Cardiac septum (tissue), 1 donor: ENCODE measurements around the gene GNG7. TPM values are rescaled to one million over a fixed set of nuclear protein-coding genes. Genes with fewer than 3 reads are reported as not detected.

ENCODE experiments used
- DNase-seq: peaks from one replicate; pipeline ENCODE4 v3.0.0-alpha.2; 2020; ENCODE audit warnings: low spot score
- intact Hi-C: fragments of 100-400 bp; cut with DNase I; formaldehyde crosslinking; loops from one replicate; pipeline ENCODE4 v1.14.0; 2022
- total RNA-seq: library from RNA; stranded (reverse); fragmentation: NEBNext Ultra II Directional; extraction: Animal tissue kit (Norgen Biotek cat#: 25700); gene quantifications from one replicate; pipeline ENCODE4 v1.2.1, GENCODE V29; 2021
- donor health status: DM: no; HTN: no; CAD: no.

GNG7 gene
- total RNA-seq, 1 donor from 2014 or later: 30.9 TPM

- intact Hi-C loops: no loop called here
- no peak for DNase-seq
Observed at GRCh38 chr19:2728783-2729387, 26.4 kb upstream of the GNG7 start.

DNA sequence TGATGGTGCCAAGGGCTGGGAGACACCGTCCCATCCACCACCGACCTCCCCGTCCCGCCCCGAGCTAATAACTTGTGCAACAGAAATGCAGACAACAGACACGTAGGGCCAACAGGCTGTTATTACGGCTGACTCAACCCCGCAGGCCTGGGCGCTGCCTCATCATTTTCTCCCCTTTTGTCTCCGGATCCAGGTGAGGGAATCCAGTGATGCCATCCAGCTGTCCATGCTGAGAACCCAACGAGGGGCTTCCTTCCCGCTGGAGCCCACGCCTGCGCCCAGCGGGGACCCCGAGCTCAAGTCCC lies 25.1 kb upstream of the GNG7 start:
- intact Hi-C loops: no loop called here
- no peak for DNase-seq

DNA sequence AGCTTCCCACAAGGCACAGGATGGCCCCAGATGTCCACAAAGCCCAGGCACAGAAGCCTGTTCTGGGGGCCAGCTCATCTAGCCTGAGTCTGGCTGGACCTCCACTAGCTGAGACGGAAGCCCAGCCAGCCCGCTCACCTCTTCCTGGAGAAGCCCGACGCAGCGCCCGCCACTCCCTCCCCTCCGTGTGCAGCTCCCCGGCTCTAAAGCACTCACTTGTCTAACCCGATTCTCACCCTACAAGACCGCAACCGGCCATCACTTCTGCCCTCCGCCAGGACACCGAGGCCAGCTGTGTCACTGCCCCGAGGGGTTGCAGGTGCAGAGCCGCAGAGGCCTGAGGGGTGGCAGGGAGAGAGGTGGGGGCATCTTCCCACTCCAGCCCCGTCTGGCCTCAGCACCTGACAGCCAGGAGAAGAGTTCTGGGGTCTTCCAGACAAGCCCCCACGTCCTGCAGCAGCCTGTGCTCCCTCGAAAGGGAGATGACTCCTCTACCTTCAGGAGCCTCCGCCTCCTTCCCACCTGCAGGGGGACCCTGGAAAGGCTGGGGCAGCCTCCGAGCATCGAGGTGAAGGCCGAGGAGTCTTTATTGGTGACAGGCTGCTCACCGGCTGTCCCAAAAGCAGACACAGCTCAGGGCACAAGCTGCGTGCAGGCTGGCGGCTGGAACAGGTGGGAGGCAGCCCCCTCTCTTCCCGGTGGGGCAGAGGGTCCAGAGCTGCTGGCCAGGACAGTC lies 24.6 kb upstream of the GNG7 start:
- intact Hi-C loops: no loop called here
- no peak for DNase-seq

DNA sequence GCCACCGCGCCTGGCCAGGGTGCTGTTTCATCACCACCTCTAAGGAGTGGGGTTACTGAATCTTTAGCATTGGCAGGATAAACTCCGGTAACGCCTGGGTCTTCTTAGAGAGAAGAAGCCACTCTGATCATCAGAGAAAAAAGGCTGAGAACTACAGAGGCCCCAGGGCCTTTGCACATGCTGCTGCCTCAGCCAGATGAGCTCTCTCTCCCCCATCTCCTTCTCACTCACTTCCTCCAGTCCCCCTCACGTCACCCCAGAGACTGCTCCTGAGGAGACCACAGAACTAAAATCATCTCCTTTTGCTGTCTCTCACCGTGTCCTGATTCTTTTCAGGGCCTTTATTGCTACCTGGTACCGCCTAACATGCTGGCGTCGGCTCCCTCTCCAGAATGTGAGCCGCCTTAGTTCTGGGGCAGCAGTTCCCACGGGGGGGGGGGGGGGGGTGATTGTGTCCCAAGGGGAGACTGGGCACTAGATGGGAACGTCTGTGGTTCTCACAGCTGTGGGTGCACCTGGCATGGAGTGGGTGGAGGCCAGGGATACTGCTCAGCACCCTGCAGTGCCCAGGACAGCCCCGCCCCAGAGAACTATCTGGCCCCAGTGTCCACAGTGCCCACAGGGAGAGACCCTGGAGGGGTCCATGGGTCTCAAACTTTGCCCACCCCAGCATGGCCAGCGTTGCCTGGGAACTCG lies 23.8 kb upstream of the GNG7 start:
- no peak for DNase-seq
- intact Hi-C loops: no loop called here

DNA sequence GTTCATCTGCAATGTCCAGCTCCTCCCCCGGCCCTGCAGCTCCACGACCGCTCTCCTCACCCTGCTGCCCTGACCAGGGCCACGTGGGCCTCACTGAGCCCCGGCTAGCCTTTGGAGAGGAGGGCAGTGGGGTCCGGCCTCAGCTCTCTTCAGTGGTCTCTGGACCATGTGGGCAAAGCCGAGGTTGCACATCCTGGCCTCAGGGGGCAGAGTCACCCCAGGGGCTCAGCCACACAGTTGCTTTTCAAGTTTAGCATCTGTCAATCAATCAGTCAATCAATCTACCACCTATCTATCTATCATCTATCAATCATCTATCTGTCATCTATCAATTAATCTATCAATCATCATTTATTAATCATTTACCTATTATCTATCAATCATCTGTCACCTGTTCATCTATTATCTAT lies 21.7 kb upstream of the GNG7 start:
- intact Hi-C loops: loop anchor here (5.0 kb wide), 1 partner anchor 48 kb away; no protein-coding TSS in a partner anchor
- DNase-seq: no peak

- no peak for DNase-seq
- intact Hi-C loops: loop anchor here (2.0 to 5.0 kb wide), 2 partner anchors 49 to 59 kb away; no protein-coding TSS in a partner anchor
Observed at GRCh38 chr19:2723747-2724146, 21.3 kb upstream of the GNG7 start.

GRCh38 chr19:2723345-2723715 lies 20.8 kb upstream of the GNG7 start:
- DNase-seq: no peak
- intact Hi-C loops: loop anchor here (2.0 to 5.0 kb wide), 2 partner anchors 49 to 59 kb away; no protein-coding TSS in a partner anchor

GRCh38 chr19:2722541-2723344 lies 20.2 kb upstream of the GNG7 start:
- DNase-seq: peak; percentile 89
- intact Hi-C loops: loop anchor here (2.0 to 5.0 kb wide), 2 partner anchors 50 to 58 kb away; no protein-coding TSS in a partner anchor

DNA sequence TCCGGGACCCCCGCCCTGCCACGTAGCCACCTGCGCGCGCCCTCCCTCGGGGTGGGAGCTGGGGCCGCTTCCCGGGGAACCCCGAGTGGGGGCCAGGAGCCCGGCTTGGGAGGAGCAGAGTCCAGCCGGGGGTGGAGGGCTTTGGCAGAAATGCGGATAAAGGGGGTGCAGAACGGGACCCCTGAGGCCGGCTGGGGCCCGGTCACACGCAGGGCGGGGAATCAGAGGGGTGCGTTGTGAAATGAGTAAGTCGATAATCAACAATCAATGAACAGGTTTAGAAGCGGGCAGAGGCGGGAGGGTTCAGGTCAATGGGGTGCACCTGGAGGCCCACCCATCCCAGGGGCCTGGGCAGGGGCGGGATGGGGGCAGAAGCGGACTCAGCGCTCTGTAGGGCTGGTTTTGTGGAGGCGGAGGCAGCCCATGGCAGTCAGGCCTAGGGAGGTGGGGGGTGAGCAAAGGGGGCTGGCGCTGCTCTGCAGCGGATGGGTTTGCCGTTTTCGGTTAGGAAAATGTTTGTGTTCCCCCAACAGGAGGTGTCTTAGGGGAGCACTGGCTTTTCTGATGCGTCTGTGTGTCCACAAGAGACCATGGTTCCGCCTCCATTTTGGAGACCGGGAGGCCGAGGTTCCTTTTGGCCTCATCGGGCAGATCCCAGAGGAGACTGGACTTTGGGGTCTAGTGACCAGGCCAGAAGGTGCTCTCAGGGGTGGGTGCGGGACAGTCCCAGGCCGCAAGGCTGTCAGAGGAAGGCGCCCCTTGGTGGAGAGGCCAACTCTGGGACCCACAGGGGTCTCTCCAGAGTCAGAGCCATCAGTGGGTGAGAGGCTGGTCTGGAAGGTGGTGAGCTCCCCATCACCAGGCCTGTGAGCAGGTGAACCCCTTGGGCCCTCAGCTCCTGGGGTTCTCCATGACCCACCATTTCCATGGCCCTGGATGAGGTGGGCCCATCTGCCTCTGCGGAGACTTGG lies 19.4 kb upstream of the GNG7 start:
- no peak for DNase-seq
- intact Hi-C loops: loop anchor here (2.0 to 5.0 kb wide), 3 partner anchors 27 to 57 kb away; no protein-coding TSS in a partner anchor

DNA sequence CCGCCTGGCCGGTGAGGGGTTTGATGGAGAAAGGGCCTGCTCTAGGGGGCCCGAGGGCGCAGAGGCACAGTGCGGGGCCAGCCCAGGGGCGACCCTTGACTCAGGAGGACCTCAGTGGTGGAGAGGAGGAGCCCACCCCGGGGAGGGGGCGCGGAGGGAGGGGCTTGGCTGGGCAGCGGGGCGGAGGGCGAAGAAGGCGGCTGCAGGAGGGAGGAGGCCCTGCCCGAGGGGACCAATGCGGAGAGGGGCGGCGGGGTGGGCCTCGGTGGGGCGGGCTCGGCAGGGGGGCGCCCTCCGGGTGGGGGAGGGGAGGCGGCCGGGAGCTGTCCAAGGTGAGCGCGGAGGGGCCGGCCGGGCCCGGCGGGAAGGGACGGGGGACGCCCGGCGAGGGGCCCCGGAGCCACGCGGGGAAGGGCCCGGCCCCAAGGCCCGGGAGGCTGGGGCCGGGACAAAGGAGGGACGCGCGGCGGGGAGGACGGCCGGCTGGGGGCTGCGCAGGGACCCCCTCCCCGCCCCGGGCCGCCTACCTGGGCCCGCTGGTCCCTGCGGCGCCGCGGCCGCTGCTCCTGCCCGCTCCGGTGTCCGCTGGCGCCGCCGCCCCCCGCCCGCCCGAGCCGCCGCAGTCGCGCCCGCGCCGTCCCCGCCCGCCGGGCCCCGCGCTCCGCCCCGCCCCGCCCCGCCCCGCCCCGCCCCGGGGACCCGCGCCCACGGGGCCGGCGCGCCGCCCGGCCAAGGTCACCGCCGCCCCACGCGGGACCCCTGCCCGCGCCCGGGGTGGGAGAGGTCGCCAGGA lies 18.5 kb upstream of the GNG7 start, which contains the start of gene DIRAS1:
Gene DIRAS1, minus strand, starts transcription at position 596 of the 793 bp plus-strand sequence. CDS start 3,566 bp downstream, outside the sequence.
- DNase-seq: no peak
- intact Hi-C loops: loop anchor here (2.0 to 5.0 kb wide), 2 partner anchors 26 to 51 kb away; no protein-coding TSS in a partner anchor

DNA sequence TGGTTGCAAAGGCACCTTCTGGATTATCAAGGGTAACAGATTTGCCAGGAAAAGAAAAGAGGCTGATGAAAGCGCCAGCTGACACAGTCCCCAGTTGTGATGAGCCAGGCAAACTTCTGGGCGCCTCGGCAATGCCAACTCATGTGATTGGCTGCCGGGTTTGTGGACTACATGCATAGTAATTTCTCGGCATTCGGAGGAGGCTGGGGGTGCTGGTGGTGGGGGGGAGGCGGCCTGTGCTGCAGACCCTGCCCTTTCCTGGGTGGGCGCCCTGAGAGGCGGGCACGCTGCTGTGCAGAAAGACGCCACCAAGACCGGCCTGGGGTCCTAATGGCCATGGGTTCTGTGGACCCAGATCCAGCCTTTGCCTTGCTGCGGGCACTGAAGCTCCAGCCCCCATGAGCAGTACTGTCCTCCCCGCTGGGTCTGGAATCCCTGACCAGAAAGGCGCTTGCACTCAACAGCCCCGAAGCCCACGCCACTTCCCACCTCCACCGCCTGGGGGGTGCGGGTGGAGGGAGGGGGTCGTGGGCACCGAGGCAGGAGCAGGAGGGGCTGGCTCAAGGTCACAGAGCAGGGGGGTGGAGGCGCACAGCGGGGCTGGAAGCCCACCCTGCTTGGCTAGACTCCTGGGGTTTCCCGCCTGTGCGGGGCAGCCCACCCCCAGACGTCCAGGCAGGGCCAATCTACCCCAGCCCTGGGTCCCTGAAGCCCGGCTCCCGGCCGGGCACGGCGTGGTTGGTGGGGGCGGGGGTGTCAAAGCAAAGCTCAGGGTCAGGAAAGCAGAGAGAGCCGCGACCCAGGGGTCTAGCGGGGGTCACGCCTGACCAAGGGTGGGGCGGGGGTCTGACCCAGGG lies 17.7 kb upstream of the GNG7 start:
- intact Hi-C loops: loop anchor here (2.0 to 5.0 kb wide), 2 partner anchors 25 to 52 kb away; no protein-coding TSS in a partner anchor
- no peak for DNase-seq

DNA sequence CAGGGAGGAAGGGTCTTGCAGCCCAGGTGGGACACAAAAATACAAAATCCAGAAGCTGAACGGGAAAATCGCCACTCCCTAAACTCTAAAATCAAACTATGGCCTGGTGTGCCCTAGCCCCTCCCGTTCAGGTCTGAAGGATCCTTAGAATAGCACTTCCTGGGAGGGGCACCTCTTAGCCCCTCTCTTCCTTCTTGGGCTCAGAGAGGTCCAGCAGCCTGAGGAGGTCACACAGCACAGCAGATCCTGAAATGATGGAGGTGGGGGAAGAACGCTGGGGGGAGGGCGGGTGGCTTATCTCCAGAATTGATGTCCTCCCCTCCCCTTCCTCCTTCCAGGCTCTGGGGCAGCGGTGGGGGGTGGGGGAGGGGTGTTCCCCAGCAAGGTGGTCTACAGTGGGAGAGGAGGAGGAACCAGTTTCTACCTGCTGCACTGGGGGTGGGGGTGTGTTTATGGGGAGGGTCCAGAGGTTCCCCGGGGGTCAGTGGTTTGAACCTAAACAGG lies 16.8 kb upstream of the GNG7 start:
- no peak for DNase-seq
- intact Hi-C loops: no loop called here

DNA sequence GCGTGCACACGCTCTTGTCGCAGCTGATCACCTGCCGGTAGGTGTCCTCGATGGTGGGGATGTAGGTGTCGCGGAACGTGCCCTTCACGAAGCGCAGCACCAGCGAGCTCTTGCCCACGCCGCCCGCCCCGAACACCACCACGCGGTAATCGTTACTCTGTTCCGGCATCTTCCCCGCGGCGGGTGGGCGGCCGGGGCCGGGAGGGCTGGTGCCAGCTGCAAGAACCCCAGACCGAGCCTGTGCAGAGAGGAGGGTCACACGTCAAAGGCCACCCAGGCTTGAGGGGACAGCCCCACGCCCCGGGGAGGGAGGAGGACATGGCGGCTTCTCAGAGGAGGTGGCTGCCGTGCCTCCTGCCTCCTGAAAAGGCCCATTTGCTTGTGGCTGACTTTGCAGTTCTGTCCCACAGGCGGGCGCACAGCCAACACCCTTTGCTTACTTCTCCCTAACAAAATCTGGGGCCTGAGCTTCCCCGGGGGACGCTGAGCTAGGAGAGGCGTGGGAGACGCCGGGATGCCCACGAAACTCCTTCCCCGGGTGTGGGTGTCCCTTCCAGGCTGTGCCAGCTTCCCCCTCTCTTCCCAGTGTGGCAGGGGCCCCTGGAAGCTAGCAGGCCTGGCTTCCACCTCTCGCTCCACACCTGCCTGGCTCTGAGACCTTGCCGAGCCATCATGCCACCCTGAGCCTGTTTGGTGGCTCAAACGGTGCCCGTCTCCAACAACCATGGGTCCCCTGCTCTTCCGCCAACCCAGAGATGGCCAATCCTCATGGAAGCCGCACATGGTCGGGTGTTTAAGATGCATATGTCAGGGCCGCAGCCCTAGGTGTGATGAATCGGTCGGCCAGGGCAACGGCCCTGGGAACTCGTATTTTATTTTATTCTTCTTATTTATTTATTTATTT lies 15.4 kb upstream of the GNG7 start:
- no peak for DNase-seq
- intact Hi-C loops: no loop called here

DNA sequence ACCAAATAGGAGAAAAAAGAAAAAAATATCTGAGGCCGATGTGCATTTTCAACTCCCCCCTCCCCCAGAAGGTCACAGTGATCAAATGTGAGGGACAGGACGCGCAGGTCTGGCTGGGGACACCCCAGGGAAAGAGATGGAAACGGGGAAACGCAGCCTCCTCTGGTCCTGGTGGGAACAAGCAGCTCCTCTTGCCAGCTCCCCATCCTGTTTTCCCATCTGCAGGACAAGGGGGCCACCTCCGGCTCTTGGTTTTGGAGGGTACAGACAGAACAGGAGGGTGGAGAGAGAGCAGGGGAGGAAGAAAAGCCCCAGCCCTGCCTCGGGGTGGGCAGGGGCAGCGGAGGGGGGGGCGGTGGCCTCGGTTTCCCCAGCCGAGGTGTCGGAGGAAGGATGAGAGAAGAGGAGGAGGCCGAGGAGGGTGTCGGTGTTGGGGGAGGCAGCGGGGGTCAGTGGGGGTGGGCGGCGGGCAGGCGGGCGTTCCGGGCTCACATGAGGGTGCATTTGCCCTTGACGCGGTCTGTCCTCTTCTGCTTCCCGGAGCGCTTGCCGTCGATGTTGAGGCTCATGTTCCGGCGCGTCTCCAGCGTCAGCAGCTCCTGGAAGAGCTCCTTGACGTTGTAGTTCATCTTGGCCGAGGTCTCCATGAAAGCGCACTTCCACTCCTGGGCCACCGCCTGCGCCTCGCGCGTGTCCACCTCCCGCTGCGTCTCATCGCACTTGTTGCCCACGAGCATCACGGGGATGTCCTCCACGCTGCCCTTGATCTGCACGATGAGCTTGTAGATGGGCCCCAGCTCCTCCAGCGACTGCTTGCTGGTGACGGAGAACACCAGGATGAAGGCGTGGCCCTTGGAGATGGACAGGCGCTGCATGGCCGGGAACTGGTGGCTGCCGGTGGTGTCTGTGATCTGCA lies 14.5 kb upstream of the GNG7 start:
- intact Hi-C loops: no loop called here
- DNase-seq: no peak

DNA sequence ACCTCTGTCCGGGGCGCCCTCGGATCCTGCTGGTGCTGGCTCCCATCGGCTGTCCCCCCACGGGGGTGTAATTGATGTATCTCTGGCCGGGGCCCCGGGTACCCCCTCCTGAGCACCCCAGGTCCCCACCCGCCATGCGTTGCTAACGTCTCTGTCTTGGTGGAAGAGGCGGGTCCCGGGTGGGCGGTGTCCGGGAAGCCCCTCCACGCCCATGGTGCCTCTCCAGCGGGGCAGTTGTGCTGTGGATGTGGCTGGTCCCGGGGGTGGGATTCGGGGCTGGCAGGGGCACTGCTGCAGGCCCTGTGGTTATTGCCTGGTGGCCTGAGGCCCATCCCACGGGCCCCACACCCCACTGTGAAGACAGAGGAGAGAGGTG lies 13.8 kb upstream of the GNG7 start:
- intact Hi-C loops: no loop called here
- DNase-seq: no peak
